HEK293 (cell line): ENCODE results near the gene HIGD1A.

Source experiments
- CTCF ChIA-PET: fragments of 350-600 bp; formaldehyde crosslinking; extraction: SDS; loops from one replicate; lab custom pipeline; 2021; ENCODE audit warnings: antibody characterized with exemption; lab: Yijun Ruan, JAX
- POLR2A ChIA-PET: fragments of 300-600 bp; formaldehyde crosslinking; extraction: SDS; loops from one replicate; lab custom pipeline; 2020; ENCODE audit warnings: antibody characterized with exemption, inconsistent platforms; lab: Yijun Ruan, JAX
- H3K27ac ChIP-seq: fragments of 200-500 bp; sonication (Bioruptor generic); 2 replicates; pipeline ENCODE4 v1.5.1; 2014; ENCODE audit warnings: low read depth, low read length, control low read depth, inconsistent platforms; ENCODE audit errors: extremely low read depth
- H3K36me3 ChIP-seq, 2 experiments: fragments of 200-500 bp in 1 of 2; sonication (Bioruptor generic) in 1 of 2; 1 replicate in 1 of 2; 2 replicates in 1 of 2; pipeline ENCODE4 v1.5.1; 2014 to 2017; ENCODE audit warnings: inconsistent platforms in 2 of 2, low read length in 2 of 2; ENCODE audit not compliant: control insufficient read depth in 2 of 2, insufficient read depth in 1 of 2
- H3K4me1 ChIP-seq: fragments of 200-500 bp; sonication (Bioruptor generic); 2 replicates; pipeline ENCODE4 v1.5.1; 2014; ENCODE audit warnings: mild to moderate bottlenecking, low read length, inconsistent platforms; ENCODE audit not compliant: control insufficient read depth, insufficient read depth
- H3K4me3 ChIP-seq: 2 replicates; pipeline ENCODE4 v1.5.1; 2011; ENCODE audit warnings: low read depth, mild to moderate bottlenecking, control low read depth, low read length, moderate library complexity
- H3K9me3 ChIP-seq: fragments of 200-500 bp; sonication (Bioruptor generic); 2 replicates; pipeline ENCODE4 v1.5.1; 2014; ENCODE audit warnings: low read depth, low read length, inconsistent platforms; ENCODE audit not compliant: control insufficient read depth, insufficient read depth
- BCL11A ChIP-seq: fragments of 450-650 bp; formaldehyde crosslinking; IDR thresholded peaks from 2 replicates; pipeline ENCODE4 v1.5.1; 2016; ENCODE audit warnings: low read depth, missing biosample characterization, missing genetic modification characterization
- ELK4 ChIP-seq: IDR thresholded peaks from 2 replicates; pipeline ENCODE4 v1.6.1; 2011; ENCODE audit warnings: mild to moderate bottlenecking, low read depth, low read length, borderline replicate concordance
- KLF1 ChIP-seq: fragments of 450-650 bp; formaldehyde crosslinking; IDR thresholded peaks from 2 replicates; pipeline ENCODE4 v1.5.1; 2016; ENCODE audit warnings: missing biosample characterization, missing genetic modification characterization
- PRDM4 ChIP-seq: fragments of 450-650 bp; formaldehyde crosslinking; IDR thresholded peaks from 2 replicates; pipeline ENCODE4 v1.5.1; 2017; ENCODE audit warnings: missing biosample characterization, missing genetic modification characterization
- SETDB1 ChIP-seq: IDR thresholded peaks from one replicate; pipeline ENCODE4 v1.6.1; 2017; ENCODE audit warnings: mild to moderate bottlenecking, low read length, moderate library complexity, mixed read lengths; ENCODE audit not compliant: insufficient read length
- ZBTB10 ChIP-seq: fragments of 450-650 bp; formaldehyde crosslinking; IDR thresholded peaks from 2 replicates; pipeline ENCODE4 v1.5.1; 2016; ENCODE audit warnings: missing biosample characterization, missing genetic modification characterization
- ZBTB49 ChIP-seq: fragments of 450-650 bp; formaldehyde crosslinking; IDR thresholded peaks from 2 replicates; pipeline ENCODE4 v1.5.1; 2016; ENCODE audit warnings: missing biosample characterization, missing genetic modification characterization, low read depth
- ZBTB8A ChIP-seq: fragments of 450-650 bp; formaldehyde crosslinking; IDR thresholded peaks from 2 replicates; pipeline ENCODE4 v1.5.1; 2016; ENCODE audit warnings: missing biosample characterization, missing genetic modification characterization
- ZNF10 ChIP-seq: fragments of 450-650 bp; formaldehyde crosslinking; IDR thresholded peaks from 2 replicates; pipeline ENCODE4 v1.5.1; 2017; ENCODE audit warnings: missing biosample characterization, missing genetic modification characterization
- ZNF155 ChIP-seq: fragments of 450-650 bp; formaldehyde crosslinking; IDR thresholded peaks from 2 replicates; pipeline ENCODE4 v1.5.1; 2016; ENCODE audit warnings: missing biosample characterization, missing genetic modification characterization
- ZNF26 ChIP-seq: fragments of 450-650 bp; formaldehyde crosslinking; IDR thresholded peaks from 2 replicates; pipeline ENCODE4 v1.5.1; 2016; ENCODE audit warnings: missing biosample characterization, missing genetic modification characterization
- ZNF274 ChIP-seq, 2 experiments: fragments of 200-500 bp in 1 of 2; fragments of 450-650 bp in 1 of 2; sonication (Bioruptor generic) in 1 of 2; formaldehyde crosslinking in 1 of 2; IDR thresholded peaks; 2 replicates each; pipeline versions ENCODE4 v1.5.1 to v1.6.1; 2014 to 2016; ENCODE audit warnings: borderline replicate concordance in 1 of 2, inconsistent platforms in 1 of 2, low read length in 1 of 2, missing biosample characterization in 1 of 2, missing genetic modification characterization in 1 of 2
- ZNF366 ChIP-seq: fragments of 450-650 bp; formaldehyde crosslinking; conservative IDR thresholded peaks from 2 replicates; pipeline ENCODE4 v1.5.1; 2016; ENCODE audit warnings: missing biosample characterization, missing genetic modification characterization
- ZNF398 ChIP-seq: fragments of 450-650 bp; formaldehyde crosslinking; IDR thresholded peaks from 2 replicates; pipeline ENCODE4 v1.5.1; 2017; ENCODE audit warnings: missing biosample characterization, missing genetic modification characterization
- ZNF449 ChIP-seq: fragments of 450-650 bp; formaldehyde crosslinking; IDR thresholded peaks from 2 replicates; pipeline ENCODE4 v1.5.1; 2017; ENCODE audit warnings: missing biosample characterization, mild to moderate bottlenecking, missing genetic modification characterization, moderate library complexity
- ZNF510 ChIP-seq: fragments of 450-650 bp; formaldehyde crosslinking; IDR thresholded peaks from 2 replicates; pipeline ENCODE4 v1.5.1; 2018; ENCODE audit warnings: mild to moderate bottlenecking, missing genetic modification characterization, missing biosample characterization; ENCODE audit not compliant: insufficient replicate concordance
- ZNF521 ChIP-seq: fragments of 450-650 bp; formaldehyde crosslinking; IDR thresholded peaks from 2 replicates; pipeline ENCODE4 v1.5.1; 2017; ENCODE audit warnings: missing biosample characterization, mild to moderate bottlenecking, missing genetic modification characterization
- ZNF768 ChIP-seq: fragments of 450-650 bp; formaldehyde crosslinking; IDR thresholded peaks from 2 replicates; pipeline ENCODE4 v1.5.1; 2018; ENCODE audit warnings: missing biosample characterization, mild to moderate bottlenecking, missing genetic modification characterization
- ZNF777 ChIP-seq: fragments of 450-650 bp; formaldehyde crosslinking; IDR thresholded peaks from 2 replicates; pipeline ENCODE4 v1.5.1; 2017; ENCODE audit warnings: missing biosample characterization, missing genetic modification characterization, borderline replicate concordance

Gene HIGD1A

GRCh38 chr3:42733501-42734262 lies 70.6 kb downstream of the HIGD1A start:
- TF ChIP-seq ZBTB10 (tag by site-specific recombination) = no peak
- TF ChIP-seq ZNF10 (tag by site-specific recombination) = no peak
- TF ChIP-seq ZNF521 (tag by site-specific recombination) = no peak
- TF ChIP-seq ZNF777 (tag by site-specific recombination) = no peak
- no peak for TF ChIP-seq ZBTB49
- TF ChIP-seq ZNF768 (tag by site-specific recombination) = no peak
- TF ChIP-seq ZNF398 (tag by site-specific recombination) = no peak
- no peak for TF ChIP-seq SETDB1
- no peak for TF ChIP-seq PRDM4 (tag by site-specific recombination)
- TF ChIP-seq ZNF155 (tag by site-specific recombination) = no peak
- no peak for TF ChIP-seq BCL11A (tag by site-specific recombination)
- no peak for TF ChIP-seq ZNF274 (IDR thresholded peaks at IDR 0.05; ENCODE audit: low read length)
- TF ChIP-seq ZNF274 (tag by site-specific recombination; IDR thresholded peaks at IDR 0.05; ENCODE audit: borderline replicate concordance) = no peak
- TF ChIP-seq ELK4 = no peak
- TF ChIP-seq ZNF26 (tag by site-specific recombination) = no peak
- TF ChIP-seq ZNF366 = no peak
- no peak for TF ChIP-seq ZBTB8A (tag by site-specific recombination)
- TF ChIP-seq KLF1 = no peak
- TF ChIP-seq ZNF449 (tag by site-specific recombination) = no peak
- TF ChIP-seq ZNF510 (tag by site-specific recombination) = no peak
- Histone ChIP-seq H3K4me1 (no peaks in the 10 kb centered on the region), H3K9me3 (no peaks in the 10 kb centered on the region), H3K27ac (no peak overlapping the region), H3K36me3 (no peaks in the 10 kb centered on the region), H3K4me3 (no peak overlapping the region)
- ChIA-PET POLR2A (no interaction called here), CTCF (interaction anchor here (1.0 kb wide), 1 partner anchor 12 kb away, joined by 3 read pairs; no protein-coding TSS in a partner anchor)
